Osteoblast (primary cell): Measurements from ENCODE around the gene BET1L. TPM values are rescaled to one million over a fixed set of nuclear protein-coding genes. Genes with fewer than 3 reads are reported as not detected.

ENCODE experiments used
- DNase-seq: peaks from one replicate; pipeline ENCODE4 v3.0.0; 2011; ENCODE audit warnings: low spot score, mixed read lengths; ENCODE audit not compliant: insufficient read length; ENCODE audit errors: missing footprints
- H2AFZ ChIP-seq: 2 replicates; pipeline ENCODE4 v1.6.0; 2011; ENCODE audit warnings: mild to moderate bottlenecking, low read length
- H3K27ac ChIP-seq: 2 replicates; pipeline ENCODE4 v1.5.1; 2011; ENCODE audit warnings: mild to moderate bottlenecking, low read depth, low read length, moderate library complexity
- H3K27me3 ChIP-seq: 2 replicates; pipeline ENCODE4 v1.6.0; 2012; ENCODE audit warnings: mild to moderate bottlenecking, control low read depth, inconsistent platforms, low read length, moderate library complexity; ENCODE audit not compliant: insufficient read depth
- H3K36me3 ChIP-seq: 2 replicates; pipeline ENCODE4 v1.5.1; 2011; ENCODE audit warnings: mild to moderate bottlenecking, low read length, control low read depth, moderate library complexity; ENCODE audit not compliant: insufficient read depth
- H3K4me1 ChIP-seq: 2 replicates; pipeline ENCODE4 v1.5.1; 2011; ENCODE audit warnings: mild to moderate bottlenecking, low read length, control low read depth, moderate library complexity; ENCODE audit not compliant: insufficient read depth
- H3K4me2 ChIP-seq: 2 replicates; pipeline ENCODE4 v1.6.0; 2011; ENCODE audit warnings: mild to moderate bottlenecking, low read length; ENCODE audit not compliant: insufficient read depth
- H3K4me3 ChIP-seq: fragments of 200-600 bp; sonication (generic); 3 replicates; pipeline ENCODE4 v1.5.1; 2012; ENCODE audit warnings: mild to moderate bottlenecking, low read length, inconsistent platforms; ENCODE audit not compliant: insufficient read depth
- H3K79me2 ChIP-seq: 2 replicates; pipeline ENCODE4 v1.6.0; 2012; ENCODE audit warnings: mild to moderate bottlenecking, low read length, control low read depth, inconsistent platforms; ENCODE audit not compliant: insufficient read depth
- H3K9me3 ChIP-seq: 2 replicates; pipeline ENCODE4 v1.5.1; 2011; ENCODE audit warnings: low read depth, low read length, control low read depth
- H4K20me1 ChIP-seq: 2 replicates; pipeline ENCODE4 v1.6.0; 2012; ENCODE audit warnings: mild to moderate bottlenecking, low read length, control low read depth; ENCODE audit not compliant: insufficient read depth
- CTCF ChIP-seq: IDR thresholded peaks from 2 replicates; pipeline ENCODE4 v1.5.1; 2011; ENCODE audit warnings: mild to moderate bottlenecking, low read depth, low read length, moderate library complexity; ENCODE audit errors: extremely low read depth
- total RNA-seq: library from RNA; depleted of rRNA; stranded (reverse); fragments of >200 nt; gene quantifications from 2 replicates; pipeline ENCODE4 v1.2.3, GENCODE V29; 2012

BET1L gene
- total RNA-seq, 1 donor, result 24.6 TPM

- no peaks in the 10 kb centered on the region for H3K9me3 ChIP-seq
- H3K4me1 ChIP-seq, result peaks cover 19% of the 10 kb centered on the region
- H3K79me2 ChIP-seq, result peaks cover 49% of the 10 kb centered on the region
- peak within 1 kb of the TSS; percentile 91 for H3K4me3 ChIP-seq
- H3K36me3 ChIP-seq, result peaks cover 12% of the 10 kb centered on the region
- no peak for TF ChIP-seq CTCF
- peak within 1 kb of the TSS; percentile 90 for H3K27ac ChIP-seq
- H2AFZ ChIP-seq, result peak within 1 kb of the TSS; percentile 96
- H3K4me2 ChIP-seq, result peak within 1 kb of the TSS; percentile 100
- H4K20me1 ChIP-seq, result peaks cover 18% of the 10 kb centered on the region
- peak; percentile 98 for DNase-seq
- H3K27me3 ChIP-seq, result no peaks in the 10 kb centered on the region
These were observed 29.0 kb upstream of the BET1L start, which contains the start of gene SIRT3 for GRCh38 chr11:235997-236773. Gene SIRT3 (minus strand): TSS chr11:236342. CDS start chr11:236328, 14 bp downstream.

DNA sequence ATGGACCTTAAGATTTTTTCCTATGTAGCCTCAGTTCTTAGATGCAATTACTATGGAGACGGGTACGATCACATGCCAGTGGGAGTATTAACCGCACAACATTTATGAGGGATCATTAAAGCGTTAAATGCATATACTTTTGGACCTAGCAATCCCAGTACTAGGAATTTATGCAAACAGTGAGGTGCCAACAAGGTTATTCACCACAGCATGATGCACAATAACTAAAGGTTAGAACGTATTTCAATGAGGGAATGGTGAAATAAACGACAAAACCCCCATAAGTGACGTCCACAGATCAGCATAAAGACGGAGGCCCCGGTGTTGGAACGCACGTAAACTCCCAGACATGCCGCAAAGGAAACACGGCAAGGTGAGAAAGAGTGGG is 28.4 kb upstream of the BET1L start:
- peak overlapping the region; percentile 91 for H3K4me3 ChIP-seq
- peak overlapping the region; percentile 95 for H2AFZ ChIP-seq
- H3K4me2 ChIP-seq, result peak overlapping the region; percentile 96
- H4K20me1 ChIP-seq, result peaks cover 16% of the 10 kb centered on the region
- H3K27ac ChIP-seq, result peak overlapping the region; percentile 66
- H3K27me3 ChIP-seq, result no peaks in the 10 kb centered on the region
- peaks cover 11% of the 10 kb centered on the region for H3K36me3 ChIP-seq
- H3K4me1 ChIP-seq, result peaks cover 19% of the 10 kb centered on the region
- no peaks in the 10 kb centered on the region for H3K9me3 ChIP-seq
- peaks cover 45% of the 10 kb centered on the region for H3K79me2 ChIP-seq
- DNase-seq, result no peak
- TF ChIP-seq CTCF, result no peak

- no peaks in the 10 kb centered on the region for H3K9me3 ChIP-seq
- DNase-seq, result no peak
- peak overlapping the region; percentile 66 for H3K27ac ChIP-seq
- TF ChIP-seq CTCF, result no peak
- H3K79me2 ChIP-seq, result peaks cover 41% of the 10 kb centered on the region
- peaks cover 16% of the 10 kb centered on the region for H4K20me1 ChIP-seq
- H3K36me3 ChIP-seq, result peaks cover 7% of the 10 kb centered on the region
- H2AFZ ChIP-seq, result no peak overlapping the region
- H3K4me3 ChIP-seq, result peak overlapping the region; percentile 91
- peaks cover 19% of the 10 kb centered on the region for H3K4me1 ChIP-seq
- peak overlapping the region; percentile 96 for H3K4me2 ChIP-seq
- no peaks in the 10 kb centered on the region for H3K27me3 ChIP-seq
These were observed 28.0 kb upstream of the BET1L start for GRCh38 chr11:235180-235579.

DNA sequence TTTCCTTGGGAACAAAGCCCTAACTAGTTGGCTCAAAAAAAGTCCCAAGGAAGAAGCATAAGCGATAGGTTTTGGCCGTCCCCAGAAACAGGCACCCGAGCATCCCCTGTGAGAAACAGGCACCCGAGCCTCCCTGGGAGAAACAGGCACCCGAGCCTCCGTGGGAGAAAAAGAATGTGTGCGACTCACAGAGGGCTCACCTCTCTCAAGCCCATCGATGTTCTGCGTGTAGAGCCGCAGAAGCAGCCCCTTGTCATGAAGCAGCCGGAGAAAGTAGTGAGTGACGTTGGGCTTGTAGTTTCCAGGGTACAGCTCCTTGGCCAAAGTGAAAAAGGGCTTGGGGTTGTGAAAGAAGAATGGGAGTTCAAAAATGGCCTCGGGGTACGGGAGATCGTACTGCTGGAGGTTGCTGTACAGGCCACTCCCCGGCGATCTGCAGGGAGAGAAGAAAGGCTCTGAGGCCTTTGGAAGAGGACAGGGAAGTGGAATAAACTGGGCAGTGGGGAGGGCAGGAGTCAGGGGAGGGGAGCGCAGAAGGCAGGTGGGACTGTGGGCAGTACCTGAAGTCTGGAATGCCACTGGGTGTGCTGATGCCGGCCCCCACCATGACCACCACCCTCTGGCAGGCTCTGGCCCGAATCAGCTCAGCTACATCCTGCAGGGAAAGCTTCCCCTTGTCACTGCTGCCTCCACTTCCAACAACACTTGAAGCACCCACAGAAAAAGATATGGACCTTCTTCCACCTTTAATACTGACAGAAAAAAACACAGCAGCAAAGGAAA is 25.8 kb upstream of the BET1L start:
- no peak for TF ChIP-seq CTCF
- no peaks in the 10 kb centered on the region for H3K27me3 ChIP-seq
- H3K79me2 ChIP-seq, result peaks cover 20% of the 10 kb centered on the region

More for the DNA sequence above, 25.8 kb upstream of the BET1L start:
- DNase-seq, result no peak
- no peaks in the 10 kb centered on the region for H3K9me3 ChIP-seq
- H3K36me3 ChIP-seq, result no peaks in the 10 kb centered on the region
- H3K4me3 ChIP-seq, result no peak overlapping the region
- H3K4me1 ChIP-seq, result peaks cover 16% of the 10 kb centered on the region
- H3K27ac ChIP-seq, result no peak overlapping the region
- H4K20me1 ChIP-seq, result peaks cover 7% of the 10 kb centered on the region
- H3K4me2 ChIP-seq, result no peak overlapping the region
- no peak overlapping the region for H2AFZ ChIP-seq
